SKM-1 (cell line): ENCODE measurements around the gene DPF3.

ENCODE experiments used
- DNase-seq: peaks from one replicate; lab custom pipeline; 2025; ENCODE audit not compliant: unreplicated experiment; lab: John Stamatoyannopoulos, UW

Gene DPF3

GRCh38 chr14:72904840-72905561 lies 11.1 kb upstream of the DPF3 start:
- DNase-seq = peak; percentile 29

- DNase-seq = no peak
Measured at GRCh38 chr14:72904218-72904617, 10.3 kb upstream of the DPF3 start.

- no peak for DNase-seq
Measured at GRCh38 chr14:72903716-72904115, 9.8 kb upstream of the DPF3 start.

GRCh38 chr14:72902801-72903530 lies 9.1 kb upstream of the DPF3 start:
- no peak for DNase-seq

- no peak for DNase-seq
Measured at GRCh38 chr14:72901361-72901760, 7.5 kb upstream of the DPF3 start.

- DNase-seq = no peak
Measured at GRCh38 chr14:72898448-72898847, 4.5 kb upstream of the DPF3 start.

GRCh38 chr14:72894623-72895378 lies 900 bp upstream of the DPF3 start:
- DNase-seq = no peak

GRCh38 chr14:72894323-72894622 lies 372 bp upstream of the DPF3 start:
- DNase-seq = no peak

GRCh38 chr14:72892879-72893635 lies 844 bp downstream of the DPF3 start:
- DNase-seq = no peak

- DNase-seq = no peak
Measured at GRCh38 chr14:72892103-72892878, 1.6 kb downstream of the DPF3 start.

GRCh38 chr14:72891666-72892102 lies 2.2 kb downstream of the DPF3 start:
- DNase-seq = no peak

- DNase-seq = no peak
Measured at GRCh38 chr14:72889366-72889765, 4.5 kb downstream of the DPF3 start.

GRCh38 chr14:72888636-72889201 lies 5.2 kb downstream of the DPF3 start:
- no peak for DNase-seq

GRCh38 chr14:72888192-72888591 lies 5.7 kb downstream of the DPF3 start:
- no peak for DNase-seq

- DNase-seq = no peak
Measured at GRCh38 chr14:72887514-72887913, 6.4 kb downstream of the DPF3 start.

GRCh38 chr14:72884386-72884785 lies 9.5 kb downstream of the DPF3 start:
- no peak for DNase-seq

- no peak for DNase-seq
Measured at GRCh38 chr14:72883961-72884360, 9.9 kb downstream of the DPF3 start.

GRCh38 chr14:72883109-72883508 lies 10.8 kb downstream of the DPF3 start:
- DNase-seq = no peak

GRCh38 chr14:72882463-72882862 lies 11.4 kb downstream of the DPF3 start:
- DNase-seq = no peak

- DNase-seq = no peak
Measured at GRCh38 chr14:72882047-72882446, 11.9 kb downstream of the DPF3 start.
